ENCODE results near the gene TNFAIP6. TPM values are rescaled to one million over a fixed set of nuclear protein-coding genes. Genes with fewer than 3 reads are reported as not detected.

TNFAIP6 gene
- total RNA-seq, 1 experiment from 2014 or later: not detected

DNA sequence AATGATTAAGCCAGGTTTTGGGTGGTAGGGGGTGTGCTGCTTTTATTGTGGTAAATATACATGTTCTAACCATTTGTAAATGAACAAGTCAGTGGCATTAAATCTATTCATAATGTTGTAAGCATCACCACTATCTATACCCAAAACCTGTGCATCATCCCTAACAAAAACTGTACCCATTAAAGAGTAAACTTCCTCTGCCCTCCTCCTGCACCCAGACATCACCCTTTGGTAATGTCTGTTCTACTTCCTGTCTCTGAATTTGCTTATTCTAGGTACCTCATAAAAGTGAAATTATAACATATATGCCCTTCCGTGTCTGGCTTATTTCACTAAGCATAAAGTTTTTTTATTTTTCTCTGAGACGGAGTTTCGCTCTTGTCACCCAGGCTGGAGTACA, 66.4 kb downstream of the TNFAIP6 start:
- H3K4me1 ChIP-seq (ENCODE audit: control insufficient read depth in 1 of 2, insufficient read depth in 2 of 2, low read length in 2 of 2): no peaks in the 10 kb centered on the region

More for the DNA sequence above, 66.4 kb downstream of the TNFAIP6 start:
- ATAC-seq: no peak
- POLR2A ChIA-PET: no interaction called here
- peaks cover 29 to 51% of the 10 kb centered on the region in 2 experiments; a peak in 3 of 4 replicates for H3K36me3 ChIP-seq (ENCODE audit: control insufficient read depth in 1 of 2, insufficient read depth in 2 of 2, low read length in 2 of 2)
- intact Hi-C loops (cut with micrococcal nuclease): no loop called here
- no peak overlapping the region for H3K4me2 ChIP-seq (ENCODE audit: low read length)
- H3K9me2 ChIP-seq (ENCODE audit: insufficient read depth): no peaks in the 10 kb centered on the region
- no peak overlapping the region for H3K9ac ChIP-seq (ENCODE audit: low read length)
- no TSS peak for BruUV-seq (replicated peaks)
- no peaks in the 10 kb centered on the region for H3K9me3 ChIP-seq (ENCODE audit: control insufficient read depth in 1 of 2, insufficient read depth in 1 of 2, low read depth in 1 of 2, low read length in 2 of 2)
- no peak for DNase-seq (ENCODE audit: low read depth, low spot score)
- H3K4me3 ChIP-seq (replicated peaks in 1 of 2; ENCODE audit: low read depth in 1 of 2, low read length in 2 of 2): no peak overlapping the region
- no peak overlapping the region for H3K27ac ChIP-seq (ENCODE audit: low read depth, low read length)
- TF ChIP-seq POLR2A (IDR thresholded peaks at IDR 0.05; ENCODE audit: borderline replicate concordance, extremely low read depth, insufficient read depth, insufficient read length): no peak
- TF ChIP-seq, protein P1, sequence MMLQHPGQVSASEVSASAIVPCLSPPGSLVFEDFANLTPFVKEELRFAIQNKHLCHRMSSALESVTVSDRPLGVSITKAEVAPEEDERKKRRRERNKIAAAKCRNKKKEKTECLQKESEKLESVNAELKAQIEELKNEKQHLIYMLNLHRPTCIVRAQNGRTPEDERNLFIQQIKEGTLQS (IDR thresholded peaks at IDR 0.05): no peak
- no peaks in the 10 kb centered on the region for H4K20me1 ChIP-seq (ENCODE audit: insufficient read depth)
- H3K79me2 ChIP-seq (ENCODE audit: insufficient read depth, low read length): peaks cover 99% of the 10 kb centered on the region
- no peak overlapping the region for H2AFZ ChIP-seq (ENCODE audit: low read depth, low read length, poor library complexity, severe bottlenecking)
- RAD21 ChIA-PET (ENCODE audit: low non-redundant PET in 1 of 2, low total read pairs in 2 of 2, uncharacterized antibody in 2 of 2, unreplicated experiment in 2 of 2): no interaction called here
- no peaks in the 10 kb centered on the region for H3K27me3 ChIP-seq (ENCODE audit: insufficient read depth, low read length)
- CTCF ChIA-PET: no interaction called here

Small RNA genes within 50 kb of the gene (microRNA-seq; reads per million reads assigned to microRNA genes)
- gene MIR4773-1 (ENCODE audit: borderline number of aligned reads) (not detected), gene MIR4773-2 (ENCODE audit: borderline number of aligned reads) (not detected)

Other genes starting within 250 kb of the TNFAIP6 start
- gene RBM43, start 95.7 kb upstream of the TNFAIP6 start, total RNA-seq (2021; ENCODE audit: unreplicated experiment): 3.3 TPM
- gene NMI, start 67.9 kb upstream of the TNFAIP6 start, total RNA-seq (2021; ENCODE audit: unreplicated experiment): 3.4 TPM
- gene RIF1, start 52.3 kb downstream of the TNFAIP6 start, total RNA-seq (2021; ENCODE audit: unreplicated experiment): 48.0 TPM